Tibial nerve (tissue), 4 donors: ENCODE data around the gene SESN2.

Source experiments
- CTCF ChIP-seq, 5 experiments: fragments of 200-600 bp in 3 of 5; fragments of 450-650 bp in 2 of 5; sonication (generic) in 3 of 5; IDR thresholded peaks; one replicate each; pipeline ENCODE4 v1.5.1; 2016 to 2019; ENCODE audit warnings: antibody characterized with exemption in 5 of 5, mild to moderate bottlenecking in 3 of 5, moderate library complexity in 2 of 5
- EP300 ChIP-seq, 2 donors: sonication (generic); formaldehyde crosslinking; IDR thresholded peaks; one replicate each; pipeline ENCODE4 v1.6.1; 2017; ENCODE audit warnings: antibody characterized with exemption in 2 of 2, mild to moderate bottlenecking in 1 of 2
- POLR2A ChIP-seq, 2 donors: fragments of 450-650 bp; IDR thresholded peaks; one replicate each; pipeline ENCODE4 v1.6.1; 2017; ENCODE audit warnings: antibody characterized with exemption in 2 of 2, mild to moderate bottlenecking in 2 of 2, moderate library complexity in 2 of 2

GRCh38 chr1:28298438-28298837 is 39.1 kb downstream of the SESN2 start:
- TF ChIP-seq POLR2A (IDR thresholded peaks at IDR 0.05), result no peak
- no peak for TF ChIP-seq CTCF (IDR thresholded peaks at IDR 0.05)
- no peak for TF ChIP-seq EP300 (IDR thresholded peaks at IDR 0.05)
